GM19463 (cell line): Measurements from ENCODE around the gene TRIM42.

Source experiments
- ATAC-seq: cut with Tn5 transposase; IDR thresholded peaks from one replicate; pipeline ENCODE4 v1.9.1; 2021; ENCODE audit warnings: mild to moderate bottlenecking, moderate library complexity; ENCODE audit not compliant: unreplicated experiment

The TRIM42 gene

DNA sequence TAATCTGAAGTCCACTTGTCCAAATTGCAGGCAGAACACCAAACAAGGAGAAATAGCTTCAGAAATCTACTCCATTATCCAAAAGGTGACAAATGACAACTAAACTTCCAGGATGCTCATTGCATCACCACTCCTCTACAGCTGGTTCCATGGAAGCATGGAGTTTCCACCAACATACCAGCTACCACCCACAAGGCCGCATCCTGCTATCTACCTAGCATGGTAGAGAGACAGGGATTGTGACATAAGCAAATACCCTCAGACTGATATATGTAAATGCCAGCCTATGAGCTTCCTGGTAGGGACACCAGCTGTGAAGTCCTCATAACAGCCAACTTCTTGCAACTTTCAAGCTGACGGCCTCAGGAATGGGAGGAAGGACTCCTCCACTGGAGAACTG, at the start of gene TRIM42:
TRIM42 (plus strand) TSS at position 301 of the 400 bp plus-strand sequence. CDS start 166 bp downstream, outside the sequence.
- no peak for ATAC-seq

- no peak for ATAC-seq
Measured at GRCh38 chr3:140628606-140629005, 49.3 kb upstream of the TRIM42 start.

DNA sequence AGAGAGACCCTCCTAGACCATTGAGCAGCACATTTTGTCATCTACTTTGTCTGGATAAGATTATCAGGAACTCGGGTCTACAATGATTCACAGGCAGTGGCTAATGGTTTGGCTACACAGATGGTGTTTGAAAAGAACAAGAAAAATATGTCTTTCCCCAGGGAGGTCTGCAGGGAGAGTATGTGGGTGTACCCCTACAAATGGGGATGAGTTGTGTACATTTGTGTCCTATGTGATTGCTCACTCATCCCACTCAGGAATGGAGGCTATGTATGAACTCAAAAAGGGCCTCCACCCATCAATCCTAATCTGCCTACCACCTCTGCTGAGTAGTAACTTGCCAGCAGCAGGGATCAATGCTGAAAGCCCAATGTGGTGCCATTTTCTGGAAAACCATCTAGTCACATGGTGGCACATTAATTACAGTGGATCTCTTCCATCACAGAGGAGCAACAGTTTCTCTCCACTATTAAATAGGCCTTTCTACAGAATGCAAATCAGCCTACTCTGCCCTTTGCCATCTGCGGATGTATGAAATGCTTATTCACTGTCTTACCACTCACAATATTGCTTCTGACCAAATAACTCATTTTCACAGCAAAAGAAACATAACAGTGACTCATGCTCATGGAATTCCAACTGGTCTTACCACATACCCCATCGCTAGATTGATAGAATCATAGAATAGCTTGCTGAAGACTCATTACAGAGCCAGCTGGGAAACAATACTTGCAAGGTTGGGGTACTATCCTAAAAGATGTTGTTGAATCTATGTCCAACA, 48.3 kb upstream of the TRIM42 start:
- ATAC-seq, result no peak

GRCh38 chr3:140630366-140630765, 47.5 kb upstream of the TRIM42 start:
- no peak for ATAC-seq

GRCh38 chr3:140630866-140631265, 47.0 kb upstream of the TRIM42 start:
- ATAC-seq, result no peak

DNA sequence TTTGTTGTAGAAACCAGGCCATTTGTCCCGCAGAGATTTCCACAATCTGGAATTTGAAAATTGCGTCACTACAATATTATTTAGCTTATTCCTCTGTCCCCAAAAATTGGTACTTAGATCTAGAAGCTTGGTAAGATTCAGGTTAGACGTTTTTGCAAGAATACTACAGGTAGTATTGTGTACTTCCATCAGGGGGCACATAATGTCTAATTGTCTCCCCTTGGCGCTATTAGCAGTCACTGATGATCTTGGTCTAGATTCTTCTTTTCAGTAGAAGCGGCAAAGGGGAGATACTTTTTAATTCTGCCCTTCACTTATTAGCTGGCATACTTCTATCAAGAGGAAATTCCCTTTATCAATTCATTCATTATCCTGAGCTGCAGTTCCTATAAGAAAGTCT, 42.6 kb upstream of the TRIM42 start:
- no peak for ATAC-seq

GRCh38 chr3:140636406-140637138, 41.3 kb upstream of the TRIM42 start:
- no peak for ATAC-seq

DNA sequence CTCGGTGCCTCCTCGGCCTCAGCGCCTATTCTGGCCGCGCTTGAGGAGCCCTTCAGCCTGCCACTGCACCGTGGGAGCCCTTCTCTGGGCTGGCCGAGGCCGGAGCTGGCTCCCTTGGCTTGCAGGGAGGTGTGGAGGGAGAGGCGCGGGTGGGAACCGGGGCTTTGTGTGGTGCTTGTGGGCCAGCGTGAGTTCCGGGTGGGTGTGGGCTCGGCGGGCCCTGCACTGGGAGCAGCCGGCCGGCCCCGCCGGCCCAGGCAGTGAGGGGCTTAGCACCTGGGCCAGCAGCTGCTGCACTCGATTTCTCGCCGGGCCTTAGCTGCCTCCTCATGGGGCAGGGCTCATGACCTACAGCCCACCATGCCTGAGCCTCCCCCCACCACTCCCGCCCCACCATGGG, 26.6 kb upstream of the TRIM42 start:
- no peak for ATAC-seq

- ATAC-seq, result peak; percentile 88
Measured at GRCh38 chr3:140655678-140656077, 22.2 kb upstream of the TRIM42 start.

GRCh38 chr3:140664111-140664510, 13.8 kb upstream of the TRIM42 start:
- no peak for ATAC-seq

GRCh38 chr3:140682586-140682985, 4.7 kb downstream of the TRIM42 start:
- ATAC-seq, result no peak

DNA sequence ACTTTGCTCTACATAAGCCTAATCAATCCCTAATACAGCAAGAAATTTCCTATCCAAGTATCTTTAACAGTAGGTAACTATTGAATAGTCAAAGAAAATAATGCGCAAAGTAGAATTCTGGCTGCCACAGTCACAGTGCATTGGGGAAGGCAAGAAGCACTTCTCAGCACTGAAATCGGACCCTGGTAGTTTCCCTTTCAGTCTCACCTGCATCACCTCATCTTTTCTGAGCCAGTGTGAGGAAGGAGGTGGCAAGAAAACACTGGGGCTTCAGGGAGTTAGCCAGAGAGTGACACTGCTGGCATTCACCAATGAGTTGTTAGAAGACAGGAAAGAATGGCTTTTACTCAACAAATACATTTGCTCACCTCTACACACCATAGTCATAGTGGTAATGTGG, 8.3 kb downstream of the TRIM42 start:
- ATAC-seq, result no peak

- ATAC-seq, result no peak
Measured at GRCh38 chr3:140686948-140687347, 9.1 kb downstream of the TRIM42 start.

DNA sequence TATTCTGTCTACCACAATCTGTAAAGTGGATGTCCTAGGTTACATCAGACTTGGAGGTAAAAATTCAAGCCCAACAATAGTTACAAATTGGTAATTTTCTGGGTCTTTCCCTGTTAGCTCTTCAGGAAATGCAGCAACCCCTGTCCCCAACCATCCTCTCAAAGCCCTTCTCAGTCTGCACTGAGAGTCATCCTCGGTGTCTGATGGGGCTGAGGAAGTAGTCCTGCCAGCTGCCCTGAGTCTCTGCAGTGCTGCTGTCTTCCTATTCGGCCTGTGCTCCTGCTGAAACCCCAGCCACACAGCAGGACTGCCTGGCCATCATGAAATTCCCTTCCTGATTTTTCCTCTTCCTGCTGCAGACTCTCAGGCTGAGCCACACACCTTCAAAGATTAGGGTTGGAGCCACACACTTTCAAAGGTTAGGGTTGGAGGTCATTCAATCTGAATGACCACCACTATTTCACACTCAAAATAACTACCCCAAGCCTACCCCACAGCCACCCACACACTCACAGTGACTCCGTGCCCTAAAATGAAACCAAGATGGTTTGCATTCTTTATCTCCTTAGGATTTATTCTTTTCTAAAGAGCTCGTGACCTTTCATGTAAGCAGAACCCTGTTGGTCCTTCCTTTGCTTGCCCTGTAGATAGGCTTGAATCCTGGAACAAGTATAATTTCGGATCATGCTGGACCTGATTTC, 17.6 kb downstream of the TRIM42 start:
- peak; percentile 79 for ATAC-seq

DNA sequence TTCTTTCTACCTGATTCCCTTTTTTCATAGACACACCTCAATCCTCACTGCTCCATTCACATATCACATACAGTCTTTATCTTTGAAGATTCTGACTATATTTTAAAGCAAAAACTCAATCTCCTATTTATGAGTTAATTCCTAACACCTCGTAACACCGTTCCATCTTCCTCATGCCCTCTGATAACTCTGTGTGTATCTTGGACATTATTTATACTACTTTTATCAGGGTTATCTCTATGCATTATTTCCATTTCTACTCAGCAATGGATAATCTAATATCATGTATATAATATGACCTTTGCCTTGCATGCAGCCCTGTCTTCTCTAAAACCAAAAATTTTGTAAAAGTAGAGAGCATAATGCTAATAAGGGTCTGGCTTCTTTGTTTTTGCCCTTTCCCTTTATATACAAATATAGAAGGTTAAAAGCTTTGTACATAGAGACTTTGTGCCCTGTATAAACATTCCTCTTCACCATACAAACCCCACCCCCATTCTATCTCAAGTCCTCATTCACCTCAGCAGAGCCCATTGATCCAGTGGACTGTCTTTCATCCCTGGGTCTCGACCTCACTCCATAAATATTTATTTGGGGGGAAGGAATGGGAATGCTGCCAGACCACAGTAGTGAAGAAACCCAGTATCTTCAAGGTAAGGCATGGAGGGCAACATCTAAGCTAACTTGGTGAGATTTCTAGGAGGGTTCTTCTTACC, 21.8 kb downstream of the TRIM42 start:
- ATAC-seq, result no peak

GRCh38 chr3:140702281-140702680, 24.4 kb downstream of the TRIM42 start:
- ATAC-seq, result no peak

DNA sequence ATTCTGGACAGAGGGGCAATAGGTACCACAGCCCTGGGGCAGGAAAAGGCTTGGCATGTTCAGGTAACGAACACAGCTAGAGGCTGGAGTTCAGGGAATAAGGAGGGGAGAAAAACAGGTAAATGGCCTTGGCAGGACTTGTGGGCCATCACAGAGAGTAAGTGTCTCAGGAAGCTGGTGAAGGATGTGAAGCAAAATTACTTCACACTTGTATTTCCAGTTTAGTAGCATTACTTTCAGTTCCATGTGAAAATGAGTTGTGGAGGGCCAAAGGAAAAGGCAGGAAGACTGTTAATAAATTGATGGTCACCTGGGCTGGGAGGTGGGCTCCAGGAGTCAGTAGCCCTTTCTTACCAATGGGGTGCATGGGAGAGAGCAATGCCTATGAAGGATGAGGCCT, 25.6 kb downstream of the TRIM42 start:
- no peak for ATAC-seq

- ATAC-seq, result no peak
Measured at GRCh38 chr3:140704733-140705132, 26.9 kb downstream of the TRIM42 start.

DNA sequence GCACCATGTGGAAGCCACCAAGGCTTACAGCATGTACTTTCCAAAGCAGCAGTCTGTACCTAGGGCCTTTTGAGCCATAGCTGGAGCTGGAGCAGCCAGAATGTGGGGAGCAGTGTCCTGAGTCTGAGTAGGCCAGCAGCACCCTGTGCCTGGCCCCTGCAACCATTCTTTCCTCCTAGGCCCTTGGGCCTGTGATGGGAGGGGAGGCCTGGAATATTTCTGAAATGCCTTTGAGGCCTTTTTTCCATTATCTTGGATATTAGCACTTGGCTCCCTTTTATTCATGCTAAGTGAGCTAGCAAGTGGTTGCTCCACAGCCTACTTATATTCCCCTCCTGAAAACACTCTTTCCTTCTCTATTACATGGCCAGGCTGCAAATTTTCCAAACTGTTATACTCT, 28.1 kb downstream of the TRIM42 start:
- no peak for ATAC-seq

DNA sequence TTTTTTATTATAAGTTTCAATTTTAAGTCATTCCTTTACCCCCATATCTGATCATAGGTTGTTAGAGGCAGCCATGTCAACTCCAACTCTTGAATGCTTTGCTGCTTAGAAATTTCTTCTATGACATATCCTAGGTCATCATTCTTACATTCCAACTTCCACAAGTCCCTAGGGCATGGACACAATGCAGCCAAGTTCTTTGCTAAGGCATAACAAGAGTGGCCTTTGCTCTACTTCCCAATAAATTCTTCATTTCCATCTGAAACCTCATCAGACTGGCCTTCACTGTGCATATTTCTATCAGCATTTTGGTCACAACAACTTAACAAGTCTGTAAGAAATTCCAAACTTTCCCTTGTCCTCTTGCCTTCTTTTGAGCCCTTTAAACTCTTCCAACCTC, 28.5 kb downstream of the TRIM42 start:
- no peak for ATAC-seq

DNA sequence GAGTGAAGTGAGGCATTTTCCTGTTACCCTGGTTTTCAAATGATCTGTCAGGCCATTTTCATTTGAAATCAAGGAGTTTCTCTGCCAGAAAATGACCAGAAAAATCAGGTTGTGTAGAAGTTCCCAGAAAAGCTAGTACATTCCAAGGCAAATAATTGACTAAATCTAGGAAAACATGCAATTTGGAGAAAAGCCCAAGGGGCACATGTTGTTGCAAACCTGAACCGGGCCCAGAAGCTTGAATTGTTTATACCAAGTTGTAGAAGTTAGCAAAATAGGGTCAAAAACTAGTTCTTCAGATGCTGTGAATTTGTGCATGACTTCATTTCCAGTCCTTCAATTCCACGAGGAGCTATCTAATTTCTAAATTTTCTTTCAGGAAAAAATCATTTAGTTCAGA, 31.0 kb downstream of the TRIM42 start:
- ATAC-seq, result no peak
